WTC11 (cell line): ENCODE results near the gene ZNF302.

ENCODE experiments used
- ATF2 ChIP-seq: sonication (generic); formaldehyde crosslinking; IDR thresholded peaks from 2 replicates; pipeline ENCODE4 v1.8.1; 2022; ENCODE audit warnings: low read depth, missing genetic modification reagents, borderline replicate concordance
- CREB1 ChIP-seq: sonication (generic); formaldehyde crosslinking; IDR thresholded peaks from 2 replicates; pipeline ENCODE4 v1.8.0; 2023; ENCODE audit warnings: mild to moderate bottlenecking, missing genetic modification reagents
- CTCF ChIP-seq: fragments of 200-600 bp; IDR thresholded peaks from 2 replicates; pipeline ENCODE4 v1.8.0; 2022; ENCODE audit warnings: antibody characterized with exemption
- NFE2L1 ChIP-seq: sonication (generic); formaldehyde crosslinking; IDR thresholded peaks from 2 replicates; pipeline ENCODE4 v1.8.1; 2023; ENCODE audit warnings: missing genetic modification reagents
- NR3C1 ChIP-seq: sonication (generic); formaldehyde crosslinking; conservative IDR thresholded peaks from 2 replicates; pipeline ENCODE4 v1.8.1; 2023; ENCODE audit warnings: low read depth, mild to moderate bottlenecking, missing genetic modification reagents
- PRDM15 ChIP-seq: sonication (generic); formaldehyde crosslinking; IDR thresholded peaks from 2 replicates; pipeline ENCODE4 v1.8.0; 2022; ENCODE audit warnings: missing genetic modification reagents
- ZNF317 ChIP-seq: sonication (generic); formaldehyde crosslinking; IDR thresholded peaks from 2 replicates; pipeline ENCODE4 v1.8.1; 2023; ENCODE audit warnings: low read depth, mild to moderate bottlenecking, moderate library complexity, missing genetic modification reagents, borderline replicate concordance
- TF ChIP-seq, protein P1 (sequence below): sonication (generic); formaldehyde crosslinking; IDR thresholded peaks from 2 replicates; pipeline ENCODE4 v1.8.1; 2023; ENCODE audit warnings: mild to moderate bottlenecking, moderate library complexity, missing genetic modification reagents
- TF ChIP-seq, protein P2 (sequence below): fragments of 250-450 bp; sonication (Bioruptor Pico); IDR thresholded peaks from 2 replicates; pipeline ENCODE4 v2.1.2; 2022; ENCODE audit warnings: mild to moderate bottlenecking, moderate library complexity
- TF ChIP-seq, protein P3 (sequence below): sonication (generic); formaldehyde crosslinking; IDR thresholded peaks from 2 replicates; pipeline ENCODE4 v1.8.1; 2023; ENCODE audit warnings: mild to moderate bottlenecking, missing genetic modification reagents

DNA sequence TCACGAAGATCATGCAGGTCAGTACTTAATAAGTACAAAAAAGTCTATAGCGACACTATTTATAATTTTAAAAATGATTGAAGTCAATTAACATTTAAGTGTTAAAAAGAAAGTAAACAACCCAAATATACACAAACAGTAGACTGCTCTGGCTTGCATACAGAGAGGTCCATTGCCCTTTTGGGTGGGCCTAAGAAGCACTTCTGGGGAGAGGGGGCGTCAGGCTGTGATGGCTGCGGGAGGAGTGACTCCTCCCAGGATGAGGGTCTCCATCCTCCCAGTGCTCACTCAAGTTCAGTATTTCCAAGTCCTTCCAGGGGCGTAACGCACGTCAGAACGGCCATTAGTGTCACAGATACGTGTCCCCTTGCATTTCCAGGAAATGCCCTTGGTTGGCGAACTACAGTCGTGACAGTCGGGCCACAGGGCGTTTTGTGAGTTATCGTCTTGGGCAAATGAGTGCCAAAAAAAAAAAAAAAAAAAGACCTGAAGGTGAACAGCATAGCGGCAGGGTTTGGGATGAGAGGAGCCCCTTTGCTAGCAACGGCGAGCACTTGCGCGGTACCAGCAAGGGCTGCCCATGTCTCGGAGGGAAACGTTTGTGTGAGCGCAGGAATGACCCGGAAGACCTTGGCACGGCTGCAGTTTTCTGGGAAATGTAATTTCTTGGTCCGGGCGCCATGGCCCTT, 637 bp upstream of the ZNF302 start, which contains the start of gene SCGB2B2:
- no peak for TF ChIP-seq CTCF
- TF ChIP-seq PRDM15 = no peak
- no peak for TF ChIP-seq CREB1
- no peak for TF ChIP-seq NFE2L1 (CRISPR knock-in tag)
- no peak for TF ChIP-seq ZNF317 (CRISPR knock-in tag)
- TF ChIP-seq, protein P1, sequence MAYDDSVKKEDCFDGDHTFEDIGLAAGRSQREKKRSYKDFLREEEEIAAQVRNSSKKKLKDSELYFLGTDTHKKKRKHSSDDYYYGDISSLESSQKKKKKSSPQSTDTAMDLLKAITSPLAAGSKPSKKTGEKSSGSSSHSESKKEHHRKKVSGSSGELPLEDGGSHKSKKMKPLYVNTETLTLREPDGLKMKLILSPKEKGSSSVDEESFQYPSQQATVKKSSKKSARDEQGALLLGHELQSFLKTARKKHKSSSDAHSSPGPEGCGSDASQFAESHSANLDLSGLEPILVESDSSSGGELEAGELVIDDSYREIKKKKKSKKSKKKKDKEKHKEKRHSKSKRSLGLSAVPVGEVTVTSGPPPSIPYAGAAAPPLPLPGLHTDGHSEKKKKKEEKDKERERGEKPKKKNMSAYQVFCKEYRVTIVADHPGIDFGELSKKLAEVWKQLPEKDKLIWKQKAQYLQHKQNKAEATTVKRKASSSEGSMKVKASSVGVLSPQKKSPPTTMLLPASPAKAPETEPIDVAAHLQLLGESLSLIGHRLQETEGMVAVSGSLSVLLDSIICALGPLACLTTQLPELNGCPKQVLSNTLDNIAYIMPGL (CRISPR knock-in tag) = no peak; the same call in 1 of the 2 replicates
- TF ChIP-seq, protein P2, sequence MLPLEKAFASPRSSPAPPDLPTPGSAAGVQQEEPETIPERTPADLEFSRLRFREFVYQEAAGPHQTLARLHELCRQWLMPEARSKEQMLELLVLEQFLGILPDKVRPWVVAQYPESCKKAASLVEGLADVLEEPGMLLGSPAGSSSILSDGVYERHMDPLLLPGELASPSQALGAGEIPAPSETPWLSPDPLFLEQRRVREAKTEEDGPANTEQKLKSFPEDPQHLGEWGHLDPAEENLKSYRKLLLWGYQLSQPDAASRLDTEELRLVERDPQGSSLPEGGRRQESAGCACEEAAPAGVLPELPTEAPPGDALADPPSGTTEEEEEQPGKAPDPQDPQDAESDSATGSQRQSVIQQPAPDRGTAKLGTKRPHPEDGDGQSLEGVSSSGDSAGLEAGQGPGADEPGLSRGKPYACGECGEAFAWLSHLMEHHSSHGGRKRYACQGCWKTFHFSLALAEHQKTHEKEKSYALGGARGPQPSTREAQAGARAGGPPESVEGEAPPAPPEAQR (CRISPR knock-in tag) = no peak
- no peak for TF ChIP-seq NR3C1
- TF ChIP-seq, protein P3, sequence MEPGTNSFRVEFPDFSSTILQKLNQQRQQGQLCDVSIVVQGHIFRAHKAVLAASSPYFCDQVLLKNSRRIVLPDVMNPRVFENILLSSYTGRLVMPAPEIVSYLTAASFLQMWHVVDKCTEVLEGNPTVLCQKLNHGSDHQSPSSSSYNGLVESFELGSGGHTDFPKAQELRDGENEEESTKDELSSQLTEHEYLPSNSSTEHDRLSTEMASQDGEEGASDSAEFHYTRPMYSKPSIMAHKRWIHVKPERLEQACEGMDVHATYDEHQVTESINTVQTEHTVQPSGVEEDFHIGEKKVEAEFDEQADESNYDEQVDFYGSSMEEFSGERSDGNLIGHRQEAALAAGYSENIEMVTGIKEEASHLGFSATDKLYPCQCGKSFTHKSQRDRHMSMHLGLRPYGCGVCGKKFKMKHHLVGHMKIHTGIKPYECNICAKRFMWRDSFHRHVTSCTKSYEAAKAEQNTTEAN (CRISPR knock-in tag) = 0 out of 2 replicates have a peak, but pooled peaks have one; percentile 9
- TF ChIP-seq ATF2 (CRISPR knock-in tag) = no peak
